Smooth muscle cell (in vitro differentiated cells): Measurements from ENCODE around the gene MUS81. TPM values are rescaled to one million over a fixed set of nuclear protein-coding genes. Genes with fewer than 3 reads are reported as not detected.

ENCODE experiments used
- DNase-seq: peaks from one replicate; lab custom pipeline; 2025; ENCODE audit not compliant: unreplicated experiment; lab: John Stamatoyannopoulos, UW
- H2AFZ ChIP-seq: fragments of 200-600 bp; sonication (generic); 2 replicates; pipeline ENCODE4 v1.6.0; 2016; ENCODE audit warnings: antibody characterized with exemption, low read depth, mild to moderate bottlenecking
- H3F3A ChIP-seq: fragments of 200-600 bp; sonication (generic); 2 replicates; pipeline ENCODE4 v1.6.0; 2017; ENCODE audit warnings: antibody characterized with exemption, low read depth
- H3K27ac ChIP-seq: fragments of 200-600 bp; sonication (generic); 2 replicates; pipeline ENCODE4 v1.5.1; 2016; ENCODE audit warnings: low read depth, mild to moderate bottlenecking
- H3K27me3 ChIP-seq: fragments of 200-600 bp; sonication (generic); 2 replicates; pipeline ENCODE4 v1.6.1; 2016; ENCODE audit warnings: low read depth, mild to moderate bottlenecking
- H3K36me3 ChIP-seq: fragments of 200-600 bp; sonication (generic); 2 replicates; pipeline ENCODE4 v1.5.1; 2016; ENCODE audit warnings: low read depth
- H3K4me1 ChIP-seq: fragments of 200-600 bp; sonication (generic); 2 replicates; pipeline ENCODE4 v1.5.1; 2016; ENCODE audit warnings: low read depth
- H3K4me2 ChIP-seq: fragments of 200-600 bp; sonication (generic); 2 replicates; pipeline ENCODE4 v1.6.0; 2016; ENCODE audit warnings: mild to moderate bottlenecking
- H3K4me3 ChIP-seq: fragments of 200-600 bp; sonication (generic); 2 replicates; pipeline ENCODE4 v1.5.1; 2016; ENCODE audit warnings: mild to moderate bottlenecking
- H3K79me2 ChIP-seq: fragments of 200-600 bp; sonication (generic); 2 replicates; pipeline ENCODE4 v1.6.0; 2016; ENCODE audit warnings: low read depth, mild to moderate bottlenecking
- H3K9ac ChIP-seq: fragments of 200-600 bp; sonication (generic); 2 replicates; pipeline ENCODE4 v1.6.0; 2016; ENCODE audit warnings: low read depth
- H3K9me3 ChIP-seq: fragments of 200-600 bp; sonication (generic); replicated peaks from 2 replicates; pipeline ENCODE4 v1.5.1; 2016; ENCODE audit warnings: low read depth
- H4K20me1 ChIP-seq: fragments of 200-600 bp; sonication (generic); 2 replicates; pipeline ENCODE4 v1.6.0; 2016; ENCODE audit warnings: low read depth
- CTCF ChIP-seq: fragments of 200-600 bp; sonication (generic); IDR thresholded peaks from 2 replicates; pipeline ENCODE4 v1.5.1; 2017; ENCODE audit warnings: borderline replicate concordance, mild to moderate bottlenecking, antibody characterized with exemption; ENCODE audit not compliant: insufficient read depth, poor library complexity, severe bottlenecking
- WGBS: methylation state at CpG from one replicate; pipeline ENCODE4 v1.1.7; 2016; ENCODE audit warnings: low lambda C conversion rate; 5-methylcytosine and 5-hydroxymethylcytosine counted together
- polyA plus RNA-seq: library from polyadenylated mRNA; unstranded; fragments of >200 nt; fragmentation: Nextera tagmentation; extraction: Ambion mirVana; gene quantifications from 2 replicates; pipeline ENCODE4 v1.2.1, GENCODE V29; 2016
- total RNA-seq: library from RNA; depleted of rRNA; stranded (reverse); fragments of >200 nt; gene quantifications from 2 replicates; pipeline ENCODE4 v1.2.3, GENCODE V29; 2014

MUS81 gene
- total and polyA plus RNA-seq, 2 experiments from 2014 or later, result 35.1 to 39.6 TPM

- Histone ChIP-seq H3F3A (peaks cover 16% of the 10 kb centered on the region), H3K9ac (peak overlapping the region; percentile 73), H2AFZ (no peak overlapping the region), H3K36me3 (no peaks in the 10 kb centered on the region), H3K4me1 (peaks cover 21% of the 10 kb centered on the region), H4K20me1 (peaks cover 20% of the 10 kb centered on the region), H3K9me3 (no peaks in the 10 kb centered on the region), H3K4me3 (peak overlapping the region; percentile 77), H3K4me2 (peak overlapping the region; percentile 91), H3K79me2 (peaks cover 22% of the 10 kb centered on the region), H3K27me3 (no peaks in the 10 kb centered on the region), H3K27ac (peak overlapping the region; percentile 89)
- 90% methylated on average over 14 of the region's 14 CpGs for WGBS
- no peak for DNase-seq
- TF ChIP-seq CTCF, result no peak
Observed at GRCh38 chr11:65886826-65887722, 26.8 kb downstream of the MUS81 start.

GRCh38 chr11:65887723-65888162 lies 27.5 kb downstream of the MUS81 start:
- 5% methylated on average over 14 of the region's 23 CpGs for WGBS
- Histone ChIP-seq H2AFZ (peak overlapping the region; percentile 79), H3K4me3 (peak overlapping the region; percentile 77), H3K9me3 (no peaks in the 10 kb centered on the region), H3K4me1 (peaks cover 22% of the 10 kb centered on the region), H4K20me1 (peaks cover 27% of the 10 kb centered on the region), H3K27ac (peak overlapping the region; percentile 89), H3K9ac (peak overlapping the region; percentile 73), H3K79me2 (peaks cover 25% of the 10 kb centered on the region), H3K4me2 (peak overlapping the region; percentile 91), H3K27me3 (no peaks in the 10 kb centered on the region), H3K36me3 (no peaks in the 10 kb centered on the region), H3F3A (peaks cover 16% of the 10 kb centered on the region)
- no peak for DNase-seq
- no peak for TF ChIP-seq CTCF

GRCh38 chr11:65888163-65888814 lies 28.1 kb downstream of the MUS81 start, which contains the start of gene FIBP:
Gene FIBP, minus strand, starts transcription at chr11:65888471. Its CDS starts 53 bp downstream, at chr11:65888418.
- H2AFZ ChIP-seq, result peak within 1 kb of the TSS; percentile 79
- H3K4me1 ChIP-seq, result peaks cover 22% of the 10 kb centered on the region
- H3K79me2 ChIP-seq, result peaks cover 31% of the 10 kb centered on the region
- DNase-seq, result peak; percentile 95
- no peaks in the 10 kb centered on the region for H3K9me3 ChIP-seq
- peaks cover 16% of the 10 kb centered on the region for H3F3A ChIP-seq
- peaks cover 32% of the 10 kb centered on the region for H4K20me1 ChIP-seq
- peak within 1 kb of the TSS; percentile 78 for H3K9ac ChIP-seq
- H3K4me3 ChIP-seq, result peak within 1 kb of the TSS; percentile 77
- under 1% methylated on average over 42 of the region's 57 CpGs for WGBS
- H3K27ac ChIP-seq, result peak within 1 kb of the TSS; percentile 89
- H3K4me2 ChIP-seq, result peak within 1 kb of the TSS; percentile 91
- peak; percentile 75 for TF ChIP-seq CTCF
- H3K36me3 ChIP-seq, result no peaks in the 10 kb centered on the region
- no peaks in the 10 kb centered on the region for H3K27me3 ChIP-seq
